Measurements from ENCODE around the gene OTOGL.

GRCh38 chr12:80261403-80261802 is 162.1 kb downstream of the OTOGL start:
- TF ChIP-seq POLR2AphosphoS5 (IDR thresholded peaks at IDR 0.05) (no peak), CTCF (IDR thresholded peaks at IDR 0.05) (no peak)

Measured in breast epithelium (tissue), 3 donors.